SK-N-SH (cell line): ENCODE data around the gene SEMA3C. TPM values are rescaled to one million over a fixed set of nuclear protein-coding genes. Genes with fewer than 3 reads are reported as not detected.
A peak's percentile ranks its signal among the peaks of the same experiment; 100 is the strongest.

Experiments used
- CTCF ChIA-PET: fragments of 300-600, 350-600 bp; formaldehyde crosslinking; extraction: SDS; loops from one replicate; lab custom pipeline; 2021; lab: Yijun Ruan, JAX
- POLR2A ChIA-PET: fragments of 350-600 bp; sonication (Branson Sonifier 250); formaldehyde crosslinking; extraction: SDS; loops from one replicate; lab custom pipeline; 2020; ENCODE audit warnings: antibody characterized with exemption, inconsistent platforms; lab: Yijun Ruan, JAX
- DNase-seq: peaks from one replicate; pipeline ENCODE4 v3.0.0; 2012
- H2AFZ ChIP-seq: fragments of 200-600 bp; sonication (generic); 2 replicates; pipeline ENCODE4 v1.8.1; 2016; ENCODE audit warnings: antibody characterized with exemption, mild to moderate bottlenecking, low read depth
- H3F3A ChIP-seq: fragments of 200-600 bp; sonication (generic); replicated peaks from 2 replicates; pipeline ENCODE3; 2016; ENCODE audit warnings: antibody characterized with exemption, mild to moderate bottlenecking; ENCODE audit not compliant: insufficient read depth
- H3K27ac ChIP-seq, 2 experiments: fragments of 200-500 bp in 1 of 2; fragments of 200-600 bp in 1 of 2; sonication (Bioruptor generic) in 1 of 2; sonication (generic), shearing (Covaris generic) in 1 of 2; 2 replicates each; pipeline versions ENCODE4 v1.5.1 to v1.6.1; 2014 to 2016; ENCODE audit warnings: low read depth in 2 of 2, inconsistent platforms in 1 of 2, low read length in 1 of 2, mild to moderate bottlenecking in 1 of 2, mixed read lengths in 1 of 2
- H3K27me3 ChIP-seq: fragments of 200-600 bp; sonication (generic), shearing (Covaris generic); 2 replicates; pipeline ENCODE4 v1.6.1; 2016; ENCODE audit warnings: mixed run types; ENCODE audit not compliant: insufficient read depth
- H3K36me3 ChIP-seq, 2 experiments: fragments of 200-500 bp in 1 of 2; fragments of 200-600 bp in 1 of 2; sonication (Bioruptor generic) in 1 of 2; sonication (generic) in 1 of 2; replicated peaks in 1 of 2; 2 replicates each; pipeline versions ENCODE3 to v1.5.1; 2014 to 2016; ENCODE audit warnings: low read length in 1 of 2, mild to moderate bottlenecking in 1 of 2; ENCODE audit not compliant: insufficient read depth in 2 of 2, control insufficient read depth in 1 of 2
- H3K4me1 ChIP-seq, 2 experiments: fragments of 200-500 bp in 1 of 2; fragments of 200-600 bp in 1 of 2; sonication (Bioruptor generic) in 1 of 2; sonication (generic), shearing (Covaris generic) in 1 of 2; 2 replicates each; pipeline versions ENCODE4 v1.5.1 to v1.6.1; 2014 to 2016; ENCODE audit warnings: low read depth in 1 of 2, low read length in 1 of 2, mixed run types in 1 of 2; ENCODE audit not compliant: insufficient read depth in 2 of 2, control insufficient read depth in 1 of 2
- H3K4me2 ChIP-seq: fragments of 200-600 bp; sonication (generic), shearing (Covaris generic); 2 replicates; pipeline ENCODE4 v1.6.1; 2017; ENCODE audit warnings: mixed run types
- H3K4me3 ChIP-seq, 2 experiments: fragments of 200-500 bp in 1 of 2; fragments of 200-600 bp in 1 of 2; sonication (Bioruptor generic) in 1 of 2; sonication (generic), shearing (Covaris generic) in 1 of 2; 2 replicates each; pipeline versions ENCODE4 v1.5.1 to v1.8.1; 2014 to 2016; ENCODE audit warnings: low read depth in 2 of 2, inconsistent platforms in 1 of 2, low read length in 1 of 2, mild to moderate bottlenecking in 1 of 2, mixed read lengths in 1 of 2, moderate library complexity in 1 of 2
- H3K79me2 ChIP-seq: fragments of 200-600 bp; sonication (generic); 2 replicates; pipeline ENCODE4 v1.8.1; 2017; ENCODE audit warnings: mild to moderate bottlenecking; ENCODE audit not compliant: insufficient read depth
- H3K9ac ChIP-seq: fragments of 200-600 bp; sonication (generic); 2 replicates; pipeline ENCODE4 v1.6.1; 2017; ENCODE audit warnings: mixed run types
- H3K9me2 ChIP-seq: fragments of 200-600 bp; sonication (generic); 2 replicates; pipeline ENCODE4 v1.6.1; 2017; ENCODE audit warnings: mixed run types
- H3K9me3 ChIP-seq: fragments of 200-600 bp; sonication (generic); 2 replicates; pipeline ENCODE4 v1.6.1; 2017; ENCODE audit warnings: mixed run types, mild to moderate bottlenecking, moderate library complexity
- H4K20me1 ChIP-seq: fragments of 200-600 bp; sonication (generic); 2 replicates; pipeline ENCODE4 v1.6.1; 2017; ENCODE audit warnings: mild to moderate bottlenecking, mixed run types; ENCODE audit not compliant: insufficient read depth
- CHD2 ChIP-seq: fragments of 150-350 bp; IDR thresholded peaks from 2 replicates; pipeline ENCODE4 v1.6.1; 2018; ENCODE audit warnings: low read length; ENCODE audit not compliant: partially characterized antibody
- CTCF ChIP-seq: fragments of 200-600 bp; sonication (generic); IDR thresholded peaks from 2 replicates; pipeline ENCODE4 v1.6.1; 2017; ENCODE audit warnings: antibody characterized with exemption, mild to moderate bottlenecking, moderate library complexity
- ELF1 ChIP-seq: IDR thresholded peaks from 2 replicates; pipeline ENCODE4 v1.4.0; 2012
- EP300 ChIP-seq, 2 experiments: IDR thresholded peaks; 2 replicates each; pipeline versions ENCODE4 v1.4.0 to v1.6.1; 2012; ENCODE audit warnings: borderline replicate concordance in 1 of 2, low read depth in 1 of 2, low read length in 1 of 2
- FOSL2 ChIP-seq: IDR thresholded peaks from 2 replicates; pipeline ENCODE4 v1.4.0; 2012; ENCODE audit warnings: low read depth, mild to moderate bottlenecking, moderate library complexity, borderline replicate concordance
- FOXJ3 ChIP-seq: sonication (generic); formaldehyde crosslinking; IDR thresholded peaks from 2 replicates; pipeline ENCODE4 v1.5.1; 2020; ENCODE audit warnings: mild to moderate bottlenecking, missing genetic modification reagents
- FOXM1 ChIP-seq: IDR thresholded peaks from 2 replicates; pipeline ENCODE4 v1.4.0; 2012; ENCODE audit warnings: low read depth, mild to moderate bottlenecking
- JUND ChIP-seq: IDR thresholded peaks from 2 replicates; pipeline ENCODE4 v1.4.0; 2012
- MAX ChIP-seq: IDR thresholded peaks from 2 replicates; pipeline ENCODE4 v1.4.0; 2012; ENCODE audit warnings: low read depth
- NFIC ChIP-seq: IDR thresholded peaks from 2 replicates; pipeline ENCODE4 v1.4.0; 2012; ENCODE audit warnings: borderline replicate concordance
- NRF1 ChIP-seq: IDR thresholded peaks from 2 replicates; pipeline ENCODE4 v1.6.1; 2012; ENCODE audit warnings: low read depth, mild to moderate bottlenecking, low read length
- PBX3 ChIP-seq: IDR thresholded peaks from 2 replicates; pipeline ENCODE4; 2012
- RCOR1 ChIP-seq: fragments of 150-350 bp; IDR thresholded peaks from 2 replicates; pipeline ENCODE4 v1.6.1; 2017; ENCODE audit warnings: antibody characterized with exemption, low read length
- RFX5 ChIP-seq: IDR thresholded peaks from 2 replicates; pipeline ENCODE4 v1.6.1; 2012; ENCODE audit warnings: mild to moderate bottlenecking, improper control_type of control experiment, low read length
- RXRA ChIP-seq: IDR thresholded peaks from 2 replicates; pipeline ENCODE4 v1.4.0; 2012; ENCODE audit warnings: low read depth, mild to moderate bottlenecking, borderline replicate concordance
- SMC3 ChIP-seq: IDR thresholded peaks from 2 replicates; pipeline ENCODE4 v1.6.1; 2012; ENCODE audit warnings: low read depth, low read length, improper control_type of control experiment
- TAF1 ChIP-seq: IDR thresholded peaks from 2 replicates; pipeline ENCODE4 v1.6.1; 2012; ENCODE audit warnings: low read depth, mild to moderate bottlenecking, low read length, moderate library complexity, borderline replicate concordance
- USF1 ChIP-seq: IDR thresholded peaks from 2 replicates; pipeline ENCODE4 v1.4.0; 2012; ENCODE audit warnings: low read depth, borderline replicate concordance
- ZBTB33 ChIP-seq: IDR thresholded peaks from 2 replicates; pipeline ENCODE4 v1.4.0; 2012; ENCODE audit warnings: low read depth, borderline replicate concordance
- WGBS: methylation state at CpG from one replicate; pipeline ENCODE4 v1.1.6; 2017; ENCODE audit warnings: low lambda C conversion rate; 5-methylcytosine and 5-hydroxymethylcytosine counted together
- polyA plus RNA-seq, 3 experiments: library from polyadenylated mRNA; depleted of rRNA; stranded (reverse); fragments of >200 nt; gene quantifications; 2 replicates each; pipeline ENCODE4 v1.2.3, GENCODE V29; 2012

Gene SEMA3C
- polyA plus RNA-seq, 1 of the 3 experiments (the other 2 are of a cell fraction) = 51.1 TPM

- H3K9me3 ChIP-seq = no peaks in the 10 kb centered on the region
- H2AFZ ChIP-seq = no peak overlapping the region
- H3K4me1 ChIP-seq = peaks cover 10% of the 10 kb centered on the region in 2 experiments; a peak in 2 of 4 replicates
- H3K27ac ChIP-seq = no peak overlapping the region
- peaks cover 0 to 5% of the 10 kb centered on the region in 2 experiments for H3K36me3 ChIP-seq
- no peaks in the 10 kb centered on the region for H4K20me1 ChIP-seq
- peaks cover 26% of the 10 kb centered on the region for H3K79me2 ChIP-seq
- no peak overlapping the region for H3K9ac ChIP-seq
- no peak for DNase-seq
- TF ChIP-seq RFX5 (no peak), USF1 (no peak), EP300 (IDR thresholded peaks at IDR 0.05; ENCODE audit: borderline replicate concordance in 1 of 2, low read depth in 1 of 2, low read length in 1 of 2) (no peak)
- TF ChIP-seq, all 33 proteins: peak for 0
- CTCF ChIA-PET = interaction anchor here (0.7 to 5.0 kb wide), 17 partner anchors 12 to 549 kb away, joined by 3 to 32 read pairs (median 6); no protein-coding TSS in a partner anchor
- H3K4me2 ChIP-seq = no peak overlapping the region
- H3K27me3 ChIP-seq = no peaks in the 10 kb centered on the region
- no peaks in the 10 kb centered on the region for H3K9me2 ChIP-seq
- WGBS = 72% methylated on average over 3 of the region's 3 CpGs
- H3K4me3 ChIP-seq = no peak overlapping the region
- POLR2A ChIA-PET = no interaction called here
- peaks cover 10% of the 10 kb centered on the region for H3F3A ChIP-seq
Measured at GRCh38 chr7:80921130-80921529, 2.3 kb upstream of the SEMA3C start.

- CTCF ChIA-PET = interaction anchor here (0.6 to 5.0 kb wide), 24 partner anchors 9 to 565 kb away, joined by 3 to 32 read pairs (median 6); no protein-coding TSS in a partner anchor
- no peak for DNase-seq
- H3K9ac ChIP-seq = peak overlapping the region; percentile 74
- no peaks in the 10 kb centered on the region for H3K9me3 ChIP-seq
- H3K27ac ChIP-seq = peak overlapping the region; percentile 61 to 91
- H3K4me1 ChIP-seq = peaks cover 10 to 15% of the 10 kb centered on the region in 2 experiments; a peak in 2 of 4 replicates
- H3K4me3 ChIP-seq = peak overlapping the region; percentile 83 to 96
- POLR2A ChIA-PET = interaction anchor here (1.1 to 1.3 kb wide), 2 partner anchors 10 to 376 kb away, joined by 4 to 8 read pairs; no protein-coding TSS in a partner anchor
- no peaks in the 10 kb centered on the region for H3K27me3 ChIP-seq
- no peaks in the 10 kb centered on the region for H4K20me1 ChIP-seq
- H3K79me2 ChIP-seq = peaks cover 50% of the 10 kb centered on the region
- H2AFZ ChIP-seq = peak overlapping the region; percentile 92
- no peaks in the 10 kb centered on the region for H3K9me2 ChIP-seq
- H3F3A ChIP-seq = peaks cover 10% of the 10 kb centered on the region
- 6% methylated on average over 8 of the region's 8 CpGs for WGBS
- peaks cover 22 to 26% of the 10 kb centered on the region in 2 experiments for H3K36me3 ChIP-seq
- H3K4me2 ChIP-seq = peak overlapping the region; percentile 79
- TF ChIP-seq JUND (no peak), CHD2 (no peak), TAF1 (no peak), MAX (0 out of 2 replicates have a peak, but pooled peaks have one; percentile 20), USF1 (no peak), FOSL2 (no peak), RCOR1 (peak; percentile 4; the same call in 1 of the 2 replicates), FOXM1 (no peak), RXRA (no peak), CTCF (no peak), PBX3 (no peak), FOXJ3 (CRISPR knock-in tag) (no peak), SMC3 (0 out of 2 replicates have a peak, but pooled peaks have one; percentile 6), NRF1 (no peak), ZBTB33 (no peak), NFIC (no peak), ELF1 (no peak)
Measured at GRCh38 chr7:80918399-80918798, 452 bp downstream of the SEMA3C start.
